HG03354 (cell line): ENCODE measurements around the gene EYA3.

Experiments used
- ATAC-seq: cut with Tn5 transposase; IDR thresholded peaks from one replicate; pipeline ENCODE4 v1.9.1; 2021; ENCODE audit warnings: mild to moderate bottlenecking; ENCODE audit not compliant: unreplicated experiment, poor library complexity, severe bottlenecking

EYA3 gene

GRCh38 chr1:27954186-27954585 lies 134.2 kb downstream of the EYA3 start:
- no peak for ATAC-seq

DNA sequence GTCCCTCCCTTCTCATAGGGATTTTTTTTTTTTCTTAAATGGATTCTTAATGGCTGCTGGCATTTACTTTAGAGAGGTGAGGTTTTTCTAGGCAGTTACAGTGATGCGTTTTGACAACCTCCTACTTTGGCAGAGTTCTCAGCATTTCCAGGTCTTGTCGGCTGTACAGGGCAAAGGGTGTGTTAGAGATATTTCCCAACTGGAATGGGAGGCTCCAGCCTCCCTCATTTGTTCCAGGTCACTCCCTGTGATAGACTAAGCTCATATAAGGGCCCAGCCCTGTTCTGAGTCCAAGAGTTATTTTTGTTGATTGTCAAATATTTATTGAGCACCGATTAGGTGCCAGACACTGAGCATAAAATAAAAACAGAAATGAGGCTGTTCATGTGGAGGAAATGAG lies 136.3 kb downstream of the EYA3 start:
- no peak for ATAC-seq

DNA sequence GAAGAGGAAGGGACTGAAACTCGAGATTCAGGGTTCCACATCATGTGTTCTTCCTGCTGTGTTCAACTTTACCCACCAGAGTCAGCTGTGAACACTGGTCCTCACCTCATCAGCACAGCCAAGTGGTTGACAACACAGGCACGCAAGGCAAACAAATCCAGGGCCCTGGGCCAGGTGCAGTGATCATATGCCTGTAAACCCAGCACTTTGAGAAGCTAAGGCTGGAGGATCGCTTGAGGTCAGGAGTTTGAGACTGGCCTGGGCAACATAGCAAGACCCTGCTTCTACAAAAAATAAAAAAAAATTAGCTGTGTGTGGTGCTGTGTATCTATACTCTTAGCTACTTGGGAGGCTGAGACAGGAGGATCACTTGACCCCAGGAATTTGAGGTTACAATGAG lies 137.0 kb downstream of the EYA3 start:
- no peak for ATAC-seq

DNA sequence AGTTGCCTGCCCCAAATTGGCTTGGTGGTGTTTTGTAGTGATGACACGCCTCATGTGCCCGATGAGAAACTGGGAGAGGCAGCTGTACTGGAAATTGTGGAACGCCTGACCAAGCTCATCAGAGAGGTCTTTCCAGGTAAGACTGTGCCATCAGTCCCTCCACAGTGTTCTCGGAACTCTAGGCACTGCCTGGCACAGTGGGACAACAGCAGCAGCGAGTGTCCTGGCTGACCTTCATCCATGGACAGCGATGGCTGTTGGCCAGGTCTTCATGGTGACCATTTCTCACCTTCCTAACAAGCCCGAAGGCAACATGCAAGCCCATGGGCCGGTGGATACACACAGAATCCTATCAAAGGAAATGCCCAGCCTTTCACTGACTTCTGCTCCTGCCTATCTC lies 139.4 kb downstream of the EYA3 start:
- no peak for ATAC-seq

GRCh38 chr1:27945020-27945419 lies 143.4 kb downstream of the EYA3 start:
- ATAC-seq = no peak

GRCh38 chr1:27941671-27942540 lies 146.5 kb downstream of the EYA3 start:
- ATAC-seq = no peak

DNA sequence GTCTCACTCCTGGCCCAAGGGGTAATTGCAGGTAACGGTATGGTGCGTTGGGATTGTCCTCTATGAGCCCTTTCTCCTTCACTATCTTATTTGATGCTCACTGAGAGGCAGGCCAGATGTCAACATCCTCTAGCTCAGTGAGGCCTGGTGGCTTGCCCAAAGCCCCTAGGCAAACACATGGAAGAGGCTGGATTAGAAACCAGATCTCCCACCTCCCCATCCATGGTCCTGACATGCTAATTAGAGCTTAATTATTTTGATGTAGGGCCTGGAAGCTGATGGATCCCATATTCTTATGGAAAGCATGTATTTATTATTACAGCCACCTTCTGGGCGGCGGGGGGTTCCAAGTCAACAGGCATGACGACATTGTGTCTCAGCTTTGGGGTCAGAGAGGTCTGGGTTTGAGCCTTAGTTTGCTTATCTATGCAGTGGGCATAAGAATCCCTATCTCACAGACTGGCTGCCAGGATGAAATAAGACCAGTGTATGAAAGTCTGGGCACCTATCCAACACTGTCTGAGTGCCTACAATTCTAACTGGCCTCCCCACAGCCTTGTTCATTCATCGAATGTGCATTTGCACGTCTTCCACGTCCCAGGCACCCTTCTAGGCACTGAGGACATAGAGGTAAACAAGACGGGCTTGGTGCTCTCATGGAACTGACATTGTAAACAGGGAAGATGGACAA lies 147.4 kb downstream of the EYA3 start:
- no peak for ATAC-seq

- ATAC-seq = no peak
Measured at GRCh38 chr1:27940297-27940696, 148.1 kb downstream of the EYA3 start.

GRCh38 chr1:27938488-27938887 lies 149.9 kb downstream of the EYA3 start:
- ATAC-seq = no peak

DNA sequence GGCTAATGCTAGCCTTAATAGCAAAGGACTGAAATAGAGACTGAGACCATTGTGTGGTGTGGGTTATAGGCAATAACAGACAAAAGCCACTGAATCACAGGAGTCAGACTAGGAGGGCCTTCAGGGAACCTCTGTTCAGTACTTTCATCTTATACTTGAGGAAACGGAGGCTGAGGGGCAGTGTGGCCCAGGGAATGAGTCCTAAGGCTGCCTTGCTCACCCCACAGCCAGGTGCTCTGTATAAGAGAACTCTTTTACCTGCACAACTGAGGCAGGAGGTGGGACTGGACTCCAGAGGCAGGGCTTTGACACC lies 150.9 kb downstream of the EYA3 start:
- ATAC-seq = no peak

GRCh38 chr1:27936370-27936769 lies 152.0 kb downstream of the EYA3 start:
- ATAC-seq = no peak

GRCh38 chr1:27935721-27936120 lies 152.7 kb downstream of the EYA3 start:
- ATAC-seq = no peak

GRCh38 chr1:27934818-27935549 lies 153.4 kb downstream of the EYA3 start, which contains the start of gene SMPDL3B:
Gene SMPDL3B, plus strand, starts transcription at chr1:27935000. Its CDS starts 184 bp downstream, at chr1:27935184.
- no peak for ATAC-seq

DNA sequence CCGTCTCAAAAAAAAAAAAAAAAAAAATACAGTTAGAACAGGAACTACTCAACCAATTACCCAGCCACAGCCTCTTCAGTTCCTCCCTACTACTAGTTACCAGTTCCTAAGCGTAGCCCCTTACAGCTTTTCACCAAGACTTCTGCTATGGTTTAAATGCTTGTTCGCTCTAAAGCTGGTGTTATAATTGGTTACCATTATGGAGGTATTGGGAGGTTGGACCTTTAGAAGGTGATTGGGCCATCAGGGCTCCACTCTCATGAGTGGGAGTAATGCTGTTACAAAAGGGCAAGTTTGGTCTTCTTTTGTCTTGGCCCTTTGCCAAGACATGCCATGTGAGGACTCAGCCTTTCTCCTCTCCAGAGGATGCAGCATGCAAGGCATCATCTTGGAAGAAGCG lies 156.7 kb downstream of the EYA3 start:
- no peak for ATAC-seq

- no peak for ATAC-seq
Measured at GRCh38 chr1:27931184-27931583, 157.2 kb downstream of the EYA3 start.

DNA sequence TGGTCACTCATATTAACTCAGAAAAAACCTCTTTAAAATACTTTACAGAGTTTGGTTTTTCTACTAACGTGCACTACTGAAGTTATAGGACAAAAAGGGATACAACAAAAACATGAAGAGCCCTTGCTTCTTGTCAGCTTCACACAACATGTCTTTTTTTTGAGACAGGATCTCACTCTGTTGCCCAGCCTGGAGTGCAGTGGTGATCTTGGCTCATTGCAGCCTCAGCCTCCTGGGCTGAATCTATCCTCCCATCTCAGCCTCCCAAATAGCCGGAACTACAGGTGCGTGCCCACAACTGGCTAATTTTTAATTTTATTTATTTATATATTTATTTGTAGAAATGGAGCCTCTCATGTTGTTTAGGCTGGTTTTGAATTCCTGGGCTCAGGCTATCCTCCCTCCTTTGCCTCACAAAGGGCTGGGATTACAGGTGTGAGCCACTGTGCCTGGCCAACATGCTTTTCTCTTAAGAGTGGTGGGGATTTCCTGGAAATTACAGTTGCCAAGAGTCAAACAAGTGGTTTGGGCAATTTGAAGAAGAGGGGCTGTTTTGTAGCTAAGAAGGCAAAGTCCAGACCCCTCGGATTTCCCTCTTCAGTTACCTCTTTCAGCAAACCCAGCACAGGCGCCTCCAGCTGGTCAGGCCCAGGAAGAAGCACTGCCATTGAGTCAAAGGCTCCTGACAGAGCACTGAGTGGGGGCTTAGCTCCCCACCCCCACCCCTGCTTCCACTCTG lies 160.0 kb downstream of the EYA3 start:
- ATAC-seq = no peak

GRCh38 chr1:27922272-27922671 lies 166.1 kb downstream of the EYA3 start:
- no peak for ATAC-seq
